ENCODE measurements around the gene STK10.
"Not testable (repeated sequence)": the region's sequence is repeated elsewhere in the genome, so short reads cannot be mapped to it uniquely, and the experiment has no call there.

The STK10 gene

GRCh38 chr5:172205984-172206383 lies 18.0 kb upstream of the STK10 start:
- peaks cover 42% of the 10 kb centered on the region for H3K4me1 Mint-ChIP-seq (ENCODE audit: low read depth)
- peaks cover 29% of the 10 kb centered on the region for H3K36me3 Mint-ChIP-seq (ENCODE audit: low read depth)
- intact Hi-C loops (cut with micrococcal nuclease); H3K27me3 Mint-ChIP-seq; H3K4me3 Mint-ChIP-seq; H3K27ac Mint-ChIP-seq; H3K9me3 Mint-ChIP-seq: not testable (repeated sequence)

GRCh38 chr5:172200476-172200875 lies 12.5 kb upstream of the STK10 start:
- Mint-ChIP-seq H3K27ac (peak overlapping the region; percentile 70), H3K36me3 (ENCODE audit: low read depth) (no peaks in the 10 kb centered on the region), H3K4me1 (ENCODE audit: low read depth) (peaks cover 46% of the 10 kb centered on the region), H3K9me3 (peaks cover 6% of the 10 kb centered on the region), H3K4me3 (peak overlapping the region; percentile 4), H3K27me3 (peaks cover 3% of the 10 kb centered on the region)
- intact Hi-C loops (cut with micrococcal nuclease): no loop called here

- Mint-ChIP-seq H3K4me3 (peak overlapping the region; percentile 53), H3K27ac (peak overlapping the region; percentile 70), H3K4me1 (ENCODE audit: low read depth) (peaks cover 46% of the 10 kb centered on the region), H3K9me3 (peaks cover 6% of the 10 kb centered on the region), H3K36me3 (ENCODE audit: low read depth) (no peaks in the 10 kb centered on the region), H3K27me3 (peaks cover 3% of the 10 kb centered on the region)
- intact Hi-C loops (cut with micrococcal nuclease): loop anchor here (10.0 kb wide), 1 partner anchor 285 kb away; no protein-coding TSS in a partner anchor
These were observed 11.4 kb upstream of the STK10 start for GRCh38 chr5:172199446-172199845.

- H3K4me3 Mint-ChIP-seq; H3K9me3 Mint-ChIP-seq; H3K27me3 Mint-ChIP-seq; H3K36me3 Mint-ChIP-seq (ENCODE audit: low read depth); H3K27ac Mint-ChIP-seq: not testable (repeated sequence)
- intact Hi-C loops (cut with micrococcal nuclease): loop anchor here (10.0 kb wide), 1 partner anchor 283 kb away; no protein-coding TSS in a partner anchor
- H3K4me1 Mint-ChIP-seq (ENCODE audit: low read depth): peaks cover 35% of the 10 kb centered on the region
These were observed 9.8 kb upstream of the STK10 start for GRCh38 chr5:172197775-172198174.

- intact Hi-C loops (cut with micrococcal nuclease): loop anchor here (10.0 kb wide), 1 partner anchor 280 kb away; no protein-coding TSS in a partner anchor
- no peak overlapping the region for H3K27ac Mint-ChIP-seq
- peaks cover 6% of the 10 kb centered on the region for H3K9me3 Mint-ChIP-seq
- H3K4me1 Mint-ChIP-seq (ENCODE audit: low read depth): peaks cover 18% of the 10 kb centered on the region
- H3K27me3 Mint-ChIP-seq: peaks cover 3% of the 10 kb centered on the region
- H3K4me3 Mint-ChIP-seq: no peak overlapping the region
- no peaks in the 10 kb centered on the region for H3K36me3 Mint-ChIP-seq (ENCODE audit: low read depth)
These were observed 7.2 kb upstream of the STK10 start for GRCh38 chr5:172194985-172195774.

- peaks cover 8% of the 10 kb centered on the region for H3K27me3 Mint-ChIP-seq
- peaks cover 6% of the 10 kb centered on the region for H3K9me3 Mint-ChIP-seq
- no peaks in the 10 kb centered on the region for H3K36me3 Mint-ChIP-seq (ENCODE audit: low read depth)
- no peak within 1 kb of the TSS for H3K4me3 Mint-ChIP-seq
- intact Hi-C loops (cut with micrococcal nuclease): loop anchor here (10.0 kb wide), 1 partner anchor 279 kb away; no protein-coding TSS in a partner anchor
- peaks cover 10% of the 10 kb centered on the region for H3K4me1 Mint-ChIP-seq (ENCODE audit: low read depth)
- H3K27ac Mint-ChIP-seq: no peak within 1 kb of the TSS
These were observed 5.8 kb upstream of the STK10 start, which contains the start of gene EFCAB9 for GRCh38 chr5:172193872-172194271. Gene EFCAB9, plus strand, starts transcription at chr5:172194172. Its CDS starts 1 bp downstream, at chr5:172194173.

GRCh38 chr5:172189693-172190296 lies 1.8 kb upstream of the STK10 start:
- Mint-ChIP-seq H3K27ac (no peak overlapping the region), H3K4me3 (no peak overlapping the region)

GRCh38 chr5:172188893-172189692 lies 1.1 kb upstream of the STK10 start:
- Mint-ChIP-seq H3K27me3 (peaks cover 5% of the 10 kb centered on the region), H3K4me1 (ENCODE audit: low read depth) (peaks cover 31% of the 10 kb centered on the region), H3K4me3 (no peak overlapping the region), H3K27ac (peak overlapping the region; percentile 97), H3K9me3 (no peaks in the 10 kb centered on the region), H3K36me3 (ENCODE audit: low read depth) (peaks cover 39% of the 10 kb centered on the region)
- intact Hi-C loops (cut with micrococcal nuclease): loop anchor here (1.0 to 5.0 kb wide), 5 partner anchors 39 to 182 kb away; partner anchors contain the start of genes FBXW11 and UBTD2

More at GRCh38 chr5:172189693-172190296, 1.8 kb upstream of the STK10 start:
- Mint-ChIP-seq H3K36me3 (ENCODE audit: low read depth) (peaks cover 32% of the 10 kb centered on the region), H3K27me3 (peaks cover 5% of the 10 kb centered on the region), H3K4me1 (ENCODE audit: low read depth) (peaks cover 24% of the 10 kb centered on the region), H3K9me3 (no peaks in the 10 kb centered on the region)
- intact Hi-C loops (cut with micrococcal nuclease): loop anchor here (2.0 to 10.0 kb wide), 3 partner anchors 93 to 275 kb away; partner anchors contain the start of genes FBXW11 and UBTD2

GRCh38 chr5:172187118-172188032 lies 649 bp downstream of the STK10 start:
- Mint-ChIP-seq H3K27me3 (peaks cover 5% of the 10 kb centered on the region), H3K36me3 (ENCODE audit: low read depth) (peaks cover 56% of the 10 kb centered on the region), H3K4me1 (ENCODE audit: low read depth) (peaks cover 45% of the 10 kb centered on the region), H3K27ac (peak overlapping the region; percentile 97), H3K9me3 (no peaks in the 10 kb centered on the region), H3K4me3 (peak overlapping the region; percentile 100)
- intact Hi-C loops (cut with micrococcal nuclease): loop anchor here (1.0 to 5.0 kb wide), 6 partner anchors 13 to 181 kb away; partner anchors contain the start of genes FBXW11 and UBTD2

GRCh38 chr5:172186114-172186695 lies 1.8 kb downstream of the STK10 start:
- intact Hi-C loops (cut with micrococcal nuclease): loop anchor here (5.0 kb wide), 1 partner anchor 96 kb away; the partner anchor contains the start of gene UBTD2
- H3K27ac Mint-ChIP-seq: peak overlapping the region; percentile 97
- peaks cover 57% of the 10 kb centered on the region for H3K4me1 Mint-ChIP-seq (ENCODE audit: low read depth)
- H3K4me3 Mint-ChIP-seq: peak overlapping the region; percentile 100
- peaks cover 68% of the 10 kb centered on the region for H3K36me3 Mint-ChIP-seq (ENCODE audit: low read depth)
- H3K27me3 Mint-ChIP-seq: peaks cover 5% of the 10 kb centered on the region
- no peaks in the 10 kb centered on the region for H3K9me3 Mint-ChIP-seq

GRCh38 chr5:172185096-172185461 lies 2.9 kb downstream of the STK10 start:
- intact Hi-C loops (cut with micrococcal nuclease): loop anchor here (5.0 kb wide), 1 partner anchor 97 kb away; the partner anchor contains the start of gene UBTD2
- no peaks in the 10 kb centered on the region for H3K9me3 Mint-ChIP-seq
- peak overlapping the region; percentile 100 for H3K4me3 Mint-ChIP-seq
- peaks cover 5% of the 10 kb centered on the region for H3K27me3 Mint-ChIP-seq
- H3K4me1 Mint-ChIP-seq (ENCODE audit: low read depth): peaks cover 67% of the 10 kb centered on the region
- peak overlapping the region; percentile 97 for H3K27ac Mint-ChIP-seq
- H3K36me3 Mint-ChIP-seq (ENCODE audit: low read depth): peaks cover 74% of the 10 kb centered on the region

- intact Hi-C loops (cut with micrococcal nuclease): no loop called here
- H3K27ac Mint-ChIP-seq: peak overlapping the region; percentile 97
- peaks cover 73% of the 10 kb centered on the region for H3K4me1 Mint-ChIP-seq (ENCODE audit: low read depth)
- peaks cover 74% of the 10 kb centered on the region for H3K36me3 Mint-ChIP-seq (ENCODE audit: low read depth)
- H3K4me3 Mint-ChIP-seq: no peak overlapping the region
- H3K27me3 Mint-ChIP-seq: no peaks in the 10 kb centered on the region
- H3K9me3 Mint-ChIP-seq: no peaks in the 10 kb centered on the region
These were observed 4.1 kb downstream of the STK10 start for GRCh38 chr5:172183881-172184280.
